Activated gamma-delta T cell treated with Interleukin-2 at 50 U/mL for 16 hours (primary cell): ENCODE measurements around the gene SYNJ2.

ENCODE experiments used
- DNase-seq: peaks from one replicate; pipeline ENCODE4 v3.0.0-alpha.2; 2020

The SYNJ2 gene

GRCh38 chr6:158015188-158015506 lies 33.5 kb downstream of the SYNJ2 start:
- no peak for DNase-seq

GRCh38 chr6:158016571-158017383 lies 35.1 kb downstream of the SYNJ2 start:
- no peak for DNase-seq

- DNase-seq: no peak
Observed at GRCh38 chr6:158017621-158018040, 36.0 kb downstream of the SYNJ2 start.

- DNase-seq: no peak
Observed at GRCh38 chr6:158018041-158018771, 36.5 kb downstream of the SYNJ2 start.

- DNase-seq: no peak
Observed at GRCh38 chr6:158018851-158019361, 37.2 kb downstream of the SYNJ2 start.

- no peak for DNase-seq
Observed at GRCh38 chr6:158019416-158019815, 37.8 kb downstream of the SYNJ2 start.

GRCh38 chr6:158020272-158020711 lies 38.6 kb downstream of the SYNJ2 start:
- DNase-seq: no peak

GRCh38 chr6:158020811-158021210 lies 39.1 kb downstream of the SYNJ2 start:
- no peak for DNase-seq

GRCh38 chr6:158021376-158021775 lies 39.7 kb downstream of the SYNJ2 start:
- no peak for DNase-seq

GRCh38 chr6:158021814-158022748 lies 40.4 kb downstream of the SYNJ2 start:
- DNase-seq: no peak

GRCh38 chr6:158022749-158023596 lies 41.3 kb downstream of the SYNJ2 start:
- DNase-seq: no peak

- DNase-seq: no peak
Observed at GRCh38 chr6:158023597-158023939, 41.9 kb downstream of the SYNJ2 start.

GRCh38 chr6:158024566-158025297 lies 43.1 kb downstream of the SYNJ2 start:
- no peak for DNase-seq

GRCh38 chr6:158026054-158026900 lies 44.6 kb downstream of the SYNJ2 start:
- DNase-seq: peak; percentile 71

GRCh38 chr6:158026901-158027589 lies 45.4 kb downstream of the SYNJ2 start:
- DNase-seq: no peak

- no peak for DNase-seq
Observed at GRCh38 chr6:158027590-158028285, 46.1 kb downstream of the SYNJ2 start.

- no peak for DNase-seq
Observed at GRCh38 chr6:158028421-158028820, 46.8 kb downstream of the SYNJ2 start.

GRCh38 chr6:158028876-158029275 lies 47.2 kb downstream of the SYNJ2 start:
- no peak for DNase-seq

GRCh38 chr6:158029668-158030230 lies 48.1 kb downstream of the SYNJ2 start:
- DNase-seq: no peak
